GM19099 (cell line): ENCODE measurements around the gene HEATR5A.

Experiments used
- POLR2A ChIP-seq: IDR thresholded peaks from 3 replicates; pipeline ENCODE4 v1.6.1; 2011; ENCODE audit warnings: low read depth; ENCODE audit not compliant: insufficient read length; ENCODE audit errors: extremely low read depth

Gene HEATR5A

GRCh38 chr14:31312934-31313333, 107.4 kb downstream of the HEATR5A start:
- no peak for TF ChIP-seq POLR2A

- no peak for TF ChIP-seq POLR2A
These were observed 112.7 kb downstream of the HEATR5A start for GRCh38 chr14:31307618-31308017.

GRCh38 chr14:31307198-31307597, 113.2 kb downstream of the HEATR5A start:
- no peak for TF ChIP-seq POLR2A

DNA sequence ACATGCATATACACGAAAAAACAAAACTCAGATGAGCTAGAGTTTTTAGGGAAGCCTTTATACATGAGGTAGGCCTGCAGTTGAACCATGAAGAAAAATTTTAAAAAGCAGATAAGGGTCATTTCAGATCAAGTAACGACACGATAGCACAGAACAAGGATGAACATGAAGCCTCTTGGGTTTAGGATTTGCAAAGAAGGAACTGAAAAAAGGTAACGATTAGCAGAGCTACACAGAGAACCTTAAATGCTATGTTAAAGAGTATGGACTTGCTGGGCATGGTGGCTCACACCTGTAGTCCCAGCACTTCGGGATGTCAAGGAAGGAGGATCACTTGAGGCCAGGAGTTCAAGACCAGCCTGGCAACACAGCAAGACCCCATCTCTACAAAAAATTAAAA, 116.7 kb downstream of the HEATR5A start:
- no peak for TF ChIP-seq POLR2A

- no peak for TF ChIP-seq POLR2A
These were observed 119.5 kb downstream of the HEATR5A start for GRCh38 chr14:31300883-31301282.

GRCh38 chr14:31300296-31300695, 120.1 kb downstream of the HEATR5A start:
- TF ChIP-seq POLR2A = no peak

DNA sequence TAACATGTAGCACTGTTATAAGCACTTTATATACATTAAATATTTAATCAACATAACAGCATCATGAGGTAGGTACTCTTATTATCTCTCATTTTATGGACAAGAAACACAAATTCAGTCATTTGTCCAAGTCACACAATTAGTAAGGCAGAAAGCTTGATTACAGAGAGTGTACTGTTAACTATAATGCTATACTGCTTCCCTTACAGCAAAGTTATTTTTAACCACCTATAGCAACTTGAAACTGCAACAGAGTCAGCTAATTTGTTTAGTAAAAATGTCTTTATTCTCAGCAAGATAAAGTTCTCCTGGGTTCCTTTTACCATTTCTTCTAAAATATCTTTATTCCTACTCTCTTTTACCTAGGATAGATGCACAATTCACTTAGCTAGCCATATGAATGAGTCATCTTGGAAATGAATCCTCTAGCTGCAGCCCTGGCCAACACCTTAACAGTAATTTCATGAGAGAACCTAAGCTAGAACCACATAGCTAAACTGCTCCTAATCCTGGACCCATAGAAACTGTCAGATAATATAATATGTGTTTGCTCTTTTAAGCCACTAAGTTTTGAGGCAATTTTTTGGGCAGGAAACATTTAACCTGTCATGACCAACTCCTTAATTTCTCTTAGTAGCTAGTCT, 122.5 kb downstream of the HEATR5A start:
- TF ChIP-seq POLR2A = no peak

GRCh38 chr14:31297112-31297511, 123.2 kb downstream of the HEATR5A start:
- no peak for TF ChIP-seq POLR2A

GRCh38 chr14:31294746-31295405, 125.5 kb downstream of the HEATR5A start:
- no peak for TF ChIP-seq POLR2A

DNA sequence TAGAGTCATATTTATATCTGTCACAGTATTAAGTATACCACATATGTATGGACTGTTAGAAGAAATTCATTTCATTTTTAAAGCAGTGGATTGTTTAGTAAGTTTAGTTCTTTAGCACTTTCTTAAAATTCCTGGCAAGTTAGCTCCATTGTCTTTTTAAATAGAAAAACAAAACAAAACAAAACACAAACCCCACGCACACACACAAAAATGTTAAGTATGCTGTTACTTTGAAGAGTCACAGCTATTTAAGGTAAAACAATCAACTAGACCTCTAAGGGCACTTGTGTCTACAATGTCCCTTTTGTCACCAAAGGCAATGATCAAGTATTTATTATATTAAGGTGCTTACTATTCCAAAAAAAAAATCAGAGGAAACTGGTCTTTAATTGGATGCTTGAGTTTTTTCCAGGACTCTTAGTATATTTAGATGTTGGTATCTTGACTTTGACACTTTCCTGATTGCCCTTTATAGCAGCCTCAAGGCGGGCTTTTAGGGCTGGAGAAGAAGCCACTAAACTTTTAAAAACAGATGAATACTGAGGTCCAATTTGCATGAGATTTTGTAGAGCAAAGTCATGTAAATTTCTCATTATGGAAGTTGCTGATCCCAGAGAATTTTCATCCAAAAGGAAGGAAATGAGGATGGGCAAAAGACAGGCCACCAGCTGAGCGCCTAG, 127.3 kb downstream of the HEATR5A start:
- no peak for TF ChIP-seq POLR2A

- no peak for TF ChIP-seq POLR2A
These were observed 129.1 kb downstream of the HEATR5A start for GRCh38 chr14:31291210-31291609.

- no peak for TF ChIP-seq POLR2A
These were observed 132.9 kb downstream of the HEATR5A start for GRCh38 chr14:31287294-31287972.

DNA sequence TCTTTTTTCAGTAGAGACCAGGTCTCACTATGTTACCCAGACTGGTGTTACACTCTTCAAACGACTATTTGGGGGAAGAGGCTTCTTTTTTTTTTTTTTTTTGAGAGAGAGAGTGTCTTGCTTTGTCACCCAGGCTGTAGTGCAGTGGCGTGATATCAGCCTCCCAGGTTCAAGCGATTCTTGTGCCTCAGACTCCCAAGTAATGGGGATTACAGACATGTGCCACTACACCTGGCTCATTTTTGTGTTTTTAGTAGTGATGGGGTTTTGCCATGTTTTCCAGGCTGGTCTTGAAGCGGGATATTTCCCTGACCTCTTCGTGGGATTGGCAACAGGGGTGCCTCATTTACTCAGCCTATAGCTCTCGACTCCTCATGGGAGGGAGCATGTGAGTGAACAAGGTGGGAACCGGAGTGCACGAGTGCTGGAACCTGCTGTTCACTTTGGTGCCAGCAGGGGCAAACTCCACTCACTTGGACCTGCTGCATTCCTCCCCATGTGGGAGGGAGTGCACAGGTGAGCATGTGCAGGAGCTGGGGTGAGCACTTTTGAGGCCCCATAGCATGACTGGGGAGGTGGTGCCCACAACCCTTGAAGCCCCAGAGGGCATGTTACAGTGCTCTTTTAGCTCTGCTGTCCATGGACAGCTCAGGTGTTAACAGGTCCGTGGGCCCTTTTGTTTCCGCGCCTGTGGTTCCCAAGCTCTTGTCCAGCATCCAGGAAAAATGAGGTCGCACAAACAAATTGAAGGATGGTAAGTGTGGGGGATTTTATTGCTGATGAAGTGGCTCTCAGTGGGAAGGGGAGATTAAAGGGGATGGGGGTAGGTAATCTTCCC, 133.7 kb downstream of the HEATR5A start:
- no peak for TF ChIP-seq POLR2A

DNA sequence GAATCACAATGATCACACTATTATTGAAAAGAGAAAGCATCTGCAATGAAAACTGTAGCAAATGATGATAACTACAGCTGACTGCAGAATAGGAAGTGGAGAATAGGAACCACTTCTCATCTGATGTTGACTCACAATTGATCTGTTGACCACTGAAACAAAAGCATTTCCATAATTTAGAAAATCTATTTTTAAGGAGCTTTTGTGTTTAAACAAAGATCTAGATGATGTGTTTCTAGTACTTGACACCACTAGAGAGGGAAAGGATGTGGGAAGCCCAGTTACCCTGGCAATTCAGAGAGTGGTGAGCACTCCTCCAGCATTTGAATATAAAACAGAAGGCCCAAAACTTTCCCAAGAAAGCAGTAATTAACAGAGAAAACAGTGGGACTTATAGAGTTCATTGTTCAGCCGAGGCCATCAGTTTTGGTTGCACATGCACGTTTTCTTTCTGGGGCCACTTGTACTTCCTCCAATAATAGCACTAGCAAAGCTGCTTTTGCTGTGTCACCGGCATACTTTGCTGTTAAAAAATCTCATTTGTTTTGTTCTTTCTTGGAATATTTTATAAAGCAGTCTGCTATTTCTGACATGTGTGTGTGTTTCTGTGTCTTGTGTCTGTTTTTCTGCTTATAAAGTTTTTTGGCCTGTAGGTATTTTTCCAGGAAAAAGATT, 136.6 kb downstream of the HEATR5A start:
- TF ChIP-seq POLR2A = no peak

DNA sequence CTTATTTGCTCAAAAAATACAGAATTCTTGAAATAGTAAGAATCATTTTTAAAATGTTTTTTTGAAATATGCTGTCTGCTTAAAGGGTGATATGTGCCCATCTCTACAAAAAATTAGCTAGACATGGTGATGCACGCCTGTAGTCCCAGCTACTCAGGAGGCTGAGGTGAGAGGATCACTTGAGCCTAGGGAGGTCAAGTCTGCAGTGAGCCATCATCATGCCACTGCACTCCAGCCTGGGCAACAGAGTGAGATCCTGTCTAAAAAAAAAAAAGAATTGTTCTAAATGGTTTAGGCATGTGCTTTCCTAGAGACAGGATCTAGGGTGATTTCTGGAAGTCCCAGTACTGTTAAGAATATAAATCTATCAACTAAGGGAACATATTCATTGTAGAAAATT, 137.2 kb downstream of the HEATR5A start:
- no peak for TF ChIP-seq POLR2A

DNA sequence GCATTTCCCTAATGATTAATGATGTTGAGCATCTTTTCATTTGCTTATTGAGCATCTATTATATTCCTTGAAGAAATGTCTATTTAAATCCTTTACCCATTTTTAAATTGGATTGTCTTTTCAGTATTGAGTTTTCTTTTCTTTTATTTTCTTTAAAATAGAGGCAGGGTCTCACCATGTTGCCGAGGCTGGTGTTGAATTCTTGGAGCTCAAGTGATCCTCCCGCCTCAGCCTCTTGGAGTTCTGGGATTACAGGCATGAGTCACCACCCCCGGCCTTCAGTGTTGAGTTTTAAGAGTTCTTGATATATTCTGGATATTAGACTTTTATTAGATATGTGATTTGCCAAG, 139.5 kb downstream of the HEATR5A start:
- no peak for TF ChIP-seq POLR2A
